GM12878 (cell line): Measurements from ENCODE around the gene PRR5. TPM values are rescaled to one million over a fixed set of nuclear protein-coding genes. Genes with fewer than 3 reads are reported as not detected.

Source experiments
- ATAC-seq: fragments of 200-7000 bp; cut with Tn5 transposase; 3 replicates; pipeline ENCODE4 v1.9.1; 2020; ENCODE audit warnings: mild to moderate bottlenecking, moderate library complexity
- Bru-seq: library from RNA; stranded (reverse); fragments of 400-500 nt; gene quantifications from one replicate; lab custom pipeline; 2021; lab: Mats Ljungman, UMichigan
- BruChase-seq, 2 experiments: library from RNA; stranded (reverse); fragments of 400-500 nt; gene quantifications; one replicate each; lab custom pipeline; 2021; lab: Mats Ljungman, UMichigan
- BruUV-seq: library from RNA; stranded (reverse); fragments of 400-500 nt; replicated peaks from 2 replicates; lab custom pipeline; 2021; lab: Mats Ljungman, UMichigan
- CTCF ChIA-PET: fragments of 300-600 bp; sonication (Branson Sonifier 250); formaldehyde crosslinking; extraction: SDS; loops from one replicate; lab custom pipeline; 2021; ENCODE audit warnings: inconsistent platforms; lab: Yijun Ruan, JAX
- POLR2A ChIA-PET: fragments of 350-600 bp; formaldehyde crosslinking; extraction: SDS; loops from one replicate; lab custom pipeline; 2021; ENCODE audit warnings: inconsistent platforms; lab: Charles Lee
- RAD21 ChIA-PET: fragments of 300-600 bp; sonication (Branson Sonifier 250); formaldehyde crosslinking; loops from one replicate; lab custom pipeline; 2023; ENCODE audit warnings: antibody characterized with exemption; ENCODE audit not compliant: unreplicated experiment; lab: Charles Lee
- SMC1A ChIA-PET: fragments of 300-600 bp; sonication (Branson Sonifier 250); formaldehyde crosslinking; loops from one replicate; lab custom pipeline; 2023; ENCODE audit not compliant: unreplicated experiment, uncharacterized antibody; lab: Charles Lee
- DNase-seq: peaks from one replicate; pipeline ENCODE4 v3.0.0-alpha.2; 2011; ENCODE audit warnings: low read depth, low spot score
- FAIRE-seq: peaks from 3 replicates; lab custom pipeline; 2011; peaks lifted over from hg19 to GRCh38; lab: Jason Lieb, UNC
- H2AFZ ChIP-seq: 2 replicates; pipeline ENCODE4 v1.6.0; 2011; ENCODE audit warnings: low read depth, low read length, control low read depth; ENCODE audit not compliant: control insufficient read depth
- H3K27ac ChIP-seq: 2 replicates; pipeline ENCODE4 v1.5.1; 2011; ENCODE audit warnings: control low read depth; ENCODE audit not compliant: control insufficient read depth, insufficient read depth
- H3K27me3 ChIP-seq, 2 experiments: replicated peaks in 1 of 2; 2 replicates each; pipeline versions ENCODE4 v1.6.0 to v1.6.1; 2011; ENCODE audit warnings: low read length in 1 of 2; ENCODE audit not compliant: control insufficient read depth in 2 of 2, insufficient read depth in 2 of 2
- H3K36me3 ChIP-seq, 2 experiments: 2 replicates each; pipeline ENCODE4 v1.5.1; 2011; ENCODE audit warnings: low read length in 1 of 2; ENCODE audit not compliant: control insufficient read depth in 2 of 2, insufficient read depth in 2 of 2
- H3K4me1 ChIP-seq: 2 replicates; pipeline ENCODE4 v1.6.1; 2011; ENCODE audit warnings: mild to moderate bottlenecking, low read length, moderate library complexity, mixed read lengths; ENCODE audit not compliant: control insufficient read depth, insufficient read depth
- H3K4me2 ChIP-seq: 2 replicates; pipeline ENCODE4 v1.6.0; 2011; ENCODE audit warnings: control low read depth; ENCODE audit not compliant: control insufficient read depth, insufficient read depth
- H3K4me3 ChIP-seq: fragments of 200-600 bp; sonication (generic); 2 replicates; pipeline ENCODE4 v1.5.1; 2016
- H3K79me2 ChIP-seq: 2 replicates; pipeline ENCODE4 v1.6.0; 2011; ENCODE audit warnings: low read length; ENCODE audit not compliant: control insufficient read depth, insufficient read depth
- H3K9ac ChIP-seq: 2 replicates; pipeline ENCODE4 v1.8.0; 2011; ENCODE audit warnings: low read length, control low read depth, mixed read lengths; ENCODE audit not compliant: control insufficient read depth, insufficient read depth
- H3K9me3 ChIP-seq: replicated peaks from 3 replicates; pipeline ENCODE4 v1.5.1; 2011; ENCODE audit warnings: mild to moderate bottlenecking, low read length; ENCODE audit not compliant: control insufficient read depth, insufficient read depth
- H4K20me1 ChIP-seq: 2 replicates; pipeline ENCODE4 v1.6.0; 2011; ENCODE audit not compliant: control insufficient read depth, insufficient read depth
- CHD1 ChIP-seq: IDR thresholded peaks from 2 replicates; pipeline ENCODE4 v1.6.1; 2012; ENCODE audit warnings: low read depth, low read length, improper control_type of control experiment
- CHD2 ChIP-seq: IDR thresholded peaks from 2 replicates; pipeline ENCODE4 v1.6.1; 2011; ENCODE audit warnings: low read depth, low read length, improper control_type of control experiment, borderline replicate concordance
- CREB1 ChIP-seq: IDR thresholded peaks from 2 replicates; pipeline ENCODE4 v1.6.1; 2012; ENCODE audit warnings: low read depth, mild to moderate bottlenecking, inconsistent platforms
- FOS ChIP-seq: IDR thresholded peaks from 3 replicates; pipeline ENCODE4 v1.6.1; 2011; ENCODE audit warnings: borderline replicate concordance; ENCODE audit not compliant: insufficient read length; ENCODE audit errors: extremely low read depth
- GATAD2B ChIP-seq: fragments of 450-650 bp; conservative IDR thresholded peaks from 2 replicates; pipeline ENCODE4 v1.6.1; 2017; ENCODE audit warnings: low read depth, mild to moderate bottlenecking, moderate library complexity
- JUNB ChIP-seq: IDR thresholded peaks from 2 replicates; pipeline ENCODE4 v1.6.1; 2016; ENCODE audit warnings: antibody characterized with exemption, mild to moderate bottlenecking
- MAX ChIP-seq: IDR thresholded peaks from 2 replicates; pipeline ENCODE4 v1.6.1; 2012; ENCODE audit warnings: low read depth, low read length, improper control_type of control experiment
- SMARCA5 ChIP-seq: fragments of 450-650 bp; IDR thresholded peaks from 2 replicates; pipeline ENCODE4 v1.6.1; 2017; ENCODE audit warnings: mild to moderate bottlenecking
- SUPT20H ChIP-seq: IDR thresholded peaks from 2 replicates; pipeline ENCODE4 v1.6.1; 2011; ENCODE audit warnings: low read depth, mild to moderate bottlenecking, low read length, moderate library complexity, borderline replicate concordance; ENCODE audit not compliant: control insufficient read depth
- YBX1 ChIP-seq: fragments of 450-650 bp; IDR thresholded peaks from 2 replicates; pipeline ENCODE4 v1.6.1; 2016; ENCODE audit warnings: antibody characterized with exemption
- ZNF217 ChIP-seq: fragments of 450-650 bp; IDR thresholded peaks from 2 replicates; pipeline ENCODE4 v1.6.1; 2017; ENCODE audit warnings: antibody characterized with exemption, mild to moderate bottlenecking
- ZNF687 ChIP-seq: fragments of 450-650 bp; IDR thresholded peaks from 2 replicates; pipeline ENCODE4 v1.6.1; 2017; ENCODE audit warnings: mild to moderate bottlenecking, moderate library complexity
- ZSCAN29 ChIP-seq: fragments of 450-650 bp; IDR thresholded peaks from 2 replicates; pipeline ENCODE4 v1.6.1; 2017; ENCODE audit warnings: mild to moderate bottlenecking, moderate library complexity
- WGBS: methylation state at CpG from one replicate; pipeline ENCODE4 v1.1.6; 2016; ENCODE audit warnings: low lambda C conversion rate; ENCODE audit not compliant: insufficient replicate concordance, insufficient coverage; ENCODE audit errors: missing lambda C conversion rate; 5-methylcytosine and 5-hydroxymethylcytosine counted together
- in situ Hi-C: fragments of 300-500 bp; cut with MboI; formaldehyde crosslinking; loops from 9 replicates; pipeline ENCODE4 v1.14.3; 2018; ENCODE audit warnings: mixed read lengths
- intact Hi-C: fragments of 100-400 bp; cut with micrococcal nuclease; formaldehyde crosslinking; loops from one replicate; pipeline ENCODE4 v1.14.2; 2022; ENCODE audit not compliant: unreplicated experiment
- long read RNA-seq, 2 experiments: library from polyadenylated mRNA; unstranded; transcript quantifications; one replicate each; pipeline ENCODE4 v2.0.0, GENCODE V29; 2019 to 2020
- polyA minus RNA-seq, 3 experiments: library from RNA; depleted of rRNA, polyadenylated mRNA; stranded (reverse); fragments of >200 nt; gene quantifications; 2 replicates each; pipeline ENCODE4 v1.2.3, GENCODE V29; 2011
- polyA plus RNA-seq, 11 experiments: library from polyadenylated mRNA; depleted of rRNA in 4 of 11; unstranded in 6 of 11; stranded (reverse) in 5 of 11; fragments of >200 nt; fragmentation: Nextera tagmentation in 4 of 11; fragmentation: Illumina TruSeq in 1 of 11; extraction: Ambion mirVana in 4 of 11; extraction: Trizol in 1 of 11; gene quantifications; 1 replicate in 1 of 11; 2 replicates in 10 of 11; pipeline versions ENCODE4 v1.2.1 to v1.2.3, GENCODE V29; 2011 to 2016; ENCODE audit warnings: inconsistent platforms in 2 of 11, missing spikeins in 2 of 11, low read depth in 1 of 11
- total RNA-seq, 4 experiments: library from RNA; depleted of rRNA in 3 of 4; stranded (reverse); fragments of >200 nt in 3 of 4; fragmentation: Illumina TruSeq in 1 of 4; extraction: Trizol in 1 of 4; gene quantifications; 2 replicates each; pipeline versions ENCODE4 v1.2.1 to v1.2.3, GENCODE V29; 2013 to 2021

PRR5 gene
- total RNA-seq (2013; cell fraction: nucleolus; rRNA removed): 8.9 and 12.5 TPM in 2 replicates
- total RNA-seq (2014; rRNA removed): 0.54 and 1.6 TPM in 2 replicates
- 0.89 and 0.92 TPM in 2 replicates for total RNA-seq (2014; rRNA removed; fragmentation: Illumina TruSeq; extraction: Trizol)
- 4.5 and 5.3 TPM in 2 replicates for total RNA-seq (2021)
- polyA plus RNA-seq (2011; ENCODE audit: low read depth): 0.21 TPM
- polyA plus RNA-seq (2011; rRNA removed): 4.7 and 9.4 TPM in 2 replicates
- polyA plus RNA-seq (2011; cell fraction: cytosol; rRNA removed): 12.9 and 16.4 TPM in 2 replicates
- polyA plus RNA-seq (2011; cell fraction: nucleus; rRNA removed): 50.2 TPM in 2 replicates
- polyA plus RNA-seq (2012): 1.5 and 1.6 TPM in 2 replicates
- 0.59 TPM in 1 of 2 replicates, not detected in the other for polyA plus RNA-seq (2014; fragmentation: Illumina TruSeq; extraction: Trizol)
- polyA plus RNA-seq (2014; fragmentation: Nextera tagmentation; extraction: Ambion mirVana): under 1 TPM; 0.03 to 0.13 TPM
- polyA plus RNA-seq (2014; rRNA removed): 2.9 TPM in 2 replicates
- polyA plus RNA-seq (2016; fragmentation: Nextera tagmentation; extraction: Ambion mirVana): 1 to 10 TPM; 1.3 to 1.8 TPM
- 15.9 and 21.4 TPM in 2 replicates for polyA minus RNA-seq (2011; rRNA and poly(A)+ RNA removed)
- 7.8 and 9.0 TPM in 2 replicates for polyA minus RNA-seq (2011; cell fraction: cytosol; rRNA and poly(A)+ RNA removed)
- polyA minus RNA-seq (2011; cell fraction: nucleus; rRNA and poly(A)+ RNA removed): 15.1 and 24.5 TPM in 2 replicates
- percentile 32 among the genes with signal in this experiment for Bru-seq, nascent RNA
- percentile 37 among the genes with signal in this experiment for BruChase-seq, experiment 1, labeled RNA remaining after a 6-hour chase
- percentile 32 among the genes with signal in this experiment for BruChase-seq, experiment 2, labeled RNA remaining after a 2-hour chase
- long read RNA-seq, experiment 1, partial matches to known transcripts: 1 of 8 reads
- long read RNA-seq, experiment 1, other reads (novel, unspliced or antisense): 2 of 8 reads
- long read RNA-seq, experiment 2: 0 reads

- POLR2A ChIA-PET: no interaction called here
- CTCF ChIA-PET: interaction anchor here (2.7 kb wide), 1 partner anchor 17 kb away, joined by 13 read pairs; no protein-coding TSS in a partner anchor
- SMC1A ChIA-PET: no interaction called here
- Histone ChIP-seq H3K9me3 (no peaks in the 10 kb centered on the region; the same call in 2 of the 3 replicates), H2AFZ (peak within 1 kb of the TSS; percentile 51), H3K9ac (0 out of 2 replicates have a peak within 1 kb of the TSS, but pooled peaks have one; percentile 20), H3K4me3 (peak within 1 kb of the TSS; percentile 50; the same call in 1 of the 2 replicates), H3K27ac (no peak within 1 kb of the TSS), H3K27me3 (peaks cover 0 to 8% of the 10 kb centered on the region in 2 experiments; a peak in 1 of 4 replicates), H3K79me2 (no peaks in the 10 kb centered on the region), H4K20me1 (no peaks in the 10 kb centered on the region), H3K36me3 (no peaks in the 10 kb centered on the region), H3K4me1 (no peaks in the 10 kb centered on the region; the same call in none of the 2 replicates), H3K4me2 (peak within 1 kb of the TSS; percentile 74)
- intact Hi-C loops: no loop called here
- DNase-seq: no peak
- no TSS peak for BruUV-seq
- peak; percentile 62 for FAIRE-seq
- RAD21 ChIA-PET: interaction anchor here (0.7 kb wide), 1 partner anchor 17 kb away, joined by 3 read pairs; no protein-coding TSS in a partner anchor
- ATAC-seq: peak; percentile 88
- in situ Hi-C loops: no loop called here
- 1% methylated on average over 51 of the region's 88 CpGs for WGBS
- TF ChIP-seq SUPT20H: no peak
- TF ChIP-seq GATAD2B: peak; percentile 87; the same call in 1 of the 2 replicates
- TF ChIP-seq SMARCA5: peak; percentile 56; the same call in 1 of the 2 replicates
- no peak for TF ChIP-seq JUNB
- TF ChIP-seq CREB1: no peak
- no peak for TF ChIP-seq CHD1
- TF ChIP-seq CHD2: no peak
- TF ChIP-seq MAX: peak; percentile 75; the same call in 1 of the 2 replicates
- TF ChIP-seq ZNF217: 0 out of 2 replicates have a peak, but pooled peaks have one; percentile 25
- peak; percentile 97 for TF ChIP-seq ZNF687
- TF ChIP-seq FOS: no peak
- no peak for TF ChIP-seq ZSCAN29
- no peak for TF ChIP-seq YBX1
These were observed at the start of gene PRR5 for GRCh38 chr22:44701824-44702478. Gene PRR5, plus strand, starts transcription at chr22:44702204. Its CDS starts 271 bp downstream, at chr22:44702475.
